CD8-positive, alpha-beta memory T cell (primary cell): Measurements from ENCODE around the gene KCNMA1. TPM values are rescaled to one million over a fixed set of nuclear protein-coding genes. Genes with fewer than 3 reads are reported as not detected.

ENCODE experiments used
- CTCF ChIA-PET: fragments of 350-600 bp; sonication (Branson Sonifier 250); formaldehyde crosslinking; loops from one replicate; lab custom pipeline; 2021; ENCODE audit warnings: antibody characterized with exemption; lab: Charles Lee
- POLR2A ChIA-PET: fragments of 350-600 bp; sonication (Branson Sonifier 250); formaldehyde crosslinking; loops from one replicate; lab custom pipeline; 2021; ENCODE audit warnings: antibody characterized with exemption; lab: Charles Lee
- DNase-seq, 5 donors: peaks; one replicate each; pipeline versions ENCODE4 v3.0.0 to v3.0.0-alpha.2; 2020 to 2022; ENCODE audit warnings: mixed read lengths in 1 of 5
- H3K27ac ChIP-seq: one replicate; pipeline ENCODE4 v1.7.0; 2013; ENCODE audit warnings: low read depth, mild to moderate bottlenecking, low read length, moderate library complexity
- H3K27me3 ChIP-seq: 2 replicates; pipeline ENCODE4 v1.7.0; 2013; ENCODE audit warnings: low read length, mild to moderate bottlenecking; ENCODE audit not compliant: insufficient read depth, poor library complexity, severe bottlenecking
- H3K36me3 ChIP-seq: 2 replicates; pipeline ENCODE4 v1.7.0; 2013; ENCODE audit warnings: mild to moderate bottlenecking, low read length, moderate library complexity; ENCODE audit not compliant: insufficient read depth
- H3K4me1 ChIP-seq: 2 replicates; pipeline ENCODE4 v1.7.0; 2013; ENCODE audit warnings: mild to moderate bottlenecking, low read length, moderate library complexity; ENCODE audit not compliant: insufficient read depth
- H3K4me3 ChIP-seq: 2 replicates; pipeline ENCODE4 v1.7.0; 2013; ENCODE audit warnings: mild to moderate bottlenecking, low read length
- H3K9me3 ChIP-seq: 2 replicates; pipeline ENCODE4 v1.7.0; 2013; ENCODE audit warnings: mild to moderate bottlenecking, low read length
- H3K27ac Mint-ChIP-seq, 8 donors: one replicate each; pipeline ENCODE4 v1.8.0; 2020 to 2021; ENCODE audit warnings: mixed read lengths in 8 of 8, mild to moderate bottlenecking in 6 of 8, inconsistent platforms in 3 of 8, moderate library complexity in 3 of 8
- H3K27me3 Mint-ChIP-seq, 2 donors: one replicate each; pipeline ENCODE4 v1.8.0; 2020 to 2021; ENCODE audit warnings: mixed read lengths in 2 of 2, mild to moderate bottlenecking in 1 of 2, moderate library complexity in 1 of 2
- H3K36me3 Mint-ChIP-seq, 3 donors: one replicate each; pipeline ENCODE4 v1.8.0; 2020 to 2021; ENCODE audit warnings: mixed read lengths in 3 of 3, inconsistent platforms in 1 of 3, mild to moderate bottlenecking in 1 of 3
- H3K4me1 Mint-ChIP-seq, 3 donors: one replicate each; pipeline ENCODE4 v1.8.0; 2020 to 2021; ENCODE audit warnings: mixed read lengths in 3 of 3, inconsistent platforms in 1 of 3, mild to moderate bottlenecking in 1 of 3
- H3K4me3 Mint-ChIP-seq, 7 donors: one replicate each; pipeline ENCODE4 v1.8.0; 2020 to 2021; ENCODE audit warnings: mixed read lengths in 7 of 7, mild to moderate bottlenecking in 6 of 7, moderate library complexity in 4 of 7, inconsistent platforms in 2 of 7
- H3K9me3 Mint-ChIP-seq, 5 donors: one replicate each; pipeline ENCODE4 v1.8.0; 2020 to 2022; ENCODE audit warnings: mixed read lengths in 5 of 5, mild to moderate bottlenecking in 3 of 5, moderate library complexity in 2 of 5, inconsistent platforms in 1 of 5
- polyA plus RNA-seq: library from polyadenylated mRNA; unstranded; fragments of 300-500 nt; fragmentation: Illumina TruSeq; gene quantifications from one replicate; pipeline ENCODE4 v1.2.3, GENCODE V29; 2021
- total RNA-seq, 2 experiments: library from RNA; stranded (reverse); gene quantifications; one replicate each; pipeline ENCODE4 v1.2.3, GENCODE V29; 2021

Gene KCNMA1
- total and polyA plus RNA-seq, 3 experiments from 2014 or later = 0.20 to 0.31 TPM; not detected in 1

DNA sequence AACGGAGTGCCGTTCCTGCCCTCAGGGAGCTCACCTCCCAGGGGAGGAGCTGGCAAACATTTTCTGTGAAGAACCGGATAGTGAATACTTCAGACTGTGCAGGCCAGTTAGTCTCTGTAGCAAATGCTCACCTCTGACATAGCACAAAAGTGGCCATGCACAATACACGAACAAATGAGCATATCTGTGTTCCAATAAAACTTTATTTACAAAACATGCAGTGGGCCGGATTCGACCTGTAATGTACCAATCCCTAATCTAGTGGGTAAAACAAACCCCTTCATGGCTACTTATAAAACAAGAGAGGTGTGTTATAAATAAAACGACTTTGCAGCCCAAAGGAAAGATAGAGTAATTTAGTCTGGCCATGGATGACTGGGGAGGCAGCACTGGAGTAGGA, 48.7 kb downstream of the KCNMA1 start:
- POLR2A ChIA-PET = no interaction called here
- H3K4me3 Mint-ChIP-seq = no peak overlapping the region

DNA sequence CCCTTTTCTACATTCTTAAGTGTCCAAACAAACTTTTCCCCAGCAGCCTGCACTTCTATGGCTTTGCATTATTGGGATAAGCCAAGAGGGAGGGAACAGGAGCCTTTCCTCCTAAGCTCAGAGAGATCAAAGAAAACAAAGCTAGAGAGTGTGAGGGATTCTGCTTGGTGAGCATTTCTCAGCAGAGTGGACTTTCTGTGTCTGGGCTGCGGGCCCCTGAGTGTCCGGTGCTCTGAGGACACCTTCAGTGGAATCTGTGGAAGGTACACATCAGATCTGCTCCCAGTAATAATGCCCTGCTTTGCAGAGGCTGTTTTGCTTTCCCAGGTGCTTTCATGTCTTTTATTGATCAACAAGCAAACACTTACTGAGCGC, 50.2 kb downstream of the KCNMA1 start:
- Histone ChIP-seq H3K4me3 (no peak overlapping the region), H3K27me3 (no peaks in the 10 kb centered on the region), H3K4me1 (no peaks in the 10 kb centered on the region), H3K27ac (no peak overlapping the region), H3K36me3 (no peaks in the 10 kb centered on the region), H3K9me3 (no peaks in the 10 kb centered on the region)
- H3K36me3 Mint-ChIP-seq = no peaks in the 10 kb centered on the region
- CTCF ChIA-PET = no interaction called here
- H3K27ac Mint-ChIP-seq = no peak overlapping the region
- H3K4me3 Mint-ChIP-seq = no peak overlapping the region
- DNase-seq = no peak
- H3K27me3 Mint-ChIP-seq = peaks cover 0 to 1% of the 10 kb centered on the region in 2 donors
- H3K4me1 Mint-ChIP-seq = peaks cover 0 to 13% (median 0%) of the 10 kb centered on the region in 3 donors
- POLR2A ChIA-PET = no interaction called here
- no peaks in the 10 kb centered on the region for H3K9me3 Mint-ChIP-seq

More for the DNA sequence above, 48.7 kb downstream of the KCNMA1 start:
- peaks cover 0 to 1% of the 10 kb centered on the region in 2 donors for H3K27me3 Mint-ChIP-seq
- H3K9me3 ChIP-seq = no peaks in the 10 kb centered on the region
- no peaks in the 10 kb centered on the region for H3K36me3 Mint-ChIP-seq
- H3K27ac ChIP-seq = no peak overlapping the region
- CTCF ChIA-PET = no interaction called here
- H3K4me1 ChIP-seq = no peaks in the 10 kb centered on the region
- no peaks in the 10 kb centered on the region for H3K36me3 ChIP-seq
- DNase-seq = no peak
- no peaks in the 10 kb centered on the region for H3K27me3 ChIP-seq
- no peak overlapping the region for H3K27ac Mint-ChIP-seq
- peaks cover 0 to 1% (median 0%) of the 10 kb centered on the region in 3 donors for H3K4me1 Mint-ChIP-seq
- H3K4me3 ChIP-seq = no peak overlapping the region
- H3K9me3 Mint-ChIP-seq = no peaks in the 10 kb centered on the region

DNA sequence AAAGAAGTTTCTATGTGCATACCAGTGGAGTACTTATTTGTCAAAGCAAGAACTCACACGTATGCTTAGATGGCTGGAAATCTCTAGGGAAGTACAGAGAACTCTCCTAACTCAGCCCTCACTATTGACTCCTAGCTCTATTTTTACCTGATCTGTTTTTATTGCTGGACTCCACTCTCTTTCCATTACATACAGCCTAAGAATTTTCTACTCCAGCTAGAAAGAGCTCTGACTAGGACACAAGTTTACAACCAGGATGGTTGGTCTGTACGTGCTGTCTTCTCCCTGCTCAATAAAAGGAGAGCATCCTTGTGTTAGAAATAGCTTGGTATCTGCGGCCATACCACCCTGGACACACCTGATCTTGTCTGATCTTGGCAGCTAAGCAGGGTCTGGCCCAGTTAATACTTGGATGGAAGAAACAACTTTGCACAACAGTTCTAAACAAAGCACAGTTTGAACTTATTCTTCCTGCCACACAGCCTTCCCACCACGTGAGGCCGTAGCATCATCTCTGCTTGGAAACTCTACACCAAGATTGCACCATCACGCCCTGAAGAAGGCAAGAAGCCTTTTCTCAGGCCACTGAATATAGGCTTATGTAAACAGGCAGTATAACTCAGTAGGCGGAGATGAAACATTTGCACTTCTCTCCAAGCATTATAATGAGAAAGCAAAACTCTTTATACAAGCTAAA, 50.7 kb downstream of the KCNMA1 start:
- no peaks in the 10 kb centered on the region for H3K9me3 Mint-ChIP-seq
- no peak overlapping the region for H3K27ac Mint-ChIP-seq
- no peaks in the 10 kb centered on the region for H3K36me3 ChIP-seq
- H3K36me3 Mint-ChIP-seq = no peaks in the 10 kb centered on the region
- no peak overlapping the region for H3K27ac ChIP-seq
- no peaks in the 10 kb centered on the region for H3K27me3 ChIP-seq
- H3K4me1 ChIP-seq = no peaks in the 10 kb centered on the region
- H3K4me3 ChIP-seq = no peak overlapping the region
- no peaks in the 10 kb centered on the region for H3K9me3 ChIP-seq
- peaks cover 0 to 13% (median 0%) of the 10 kb centered on the region in 3 donors for H3K4me1 Mint-ChIP-seq
- H3K27me3 Mint-ChIP-seq = peaks cover 0 to 1% of the 10 kb centered on the region in 2 donors
- no peak for DNase-seq
- H3K4me3 Mint-ChIP-seq = no peak overlapping the region
- ChIA-PET POLR2A (no interaction called here), CTCF (no interaction called here)

DNA sequence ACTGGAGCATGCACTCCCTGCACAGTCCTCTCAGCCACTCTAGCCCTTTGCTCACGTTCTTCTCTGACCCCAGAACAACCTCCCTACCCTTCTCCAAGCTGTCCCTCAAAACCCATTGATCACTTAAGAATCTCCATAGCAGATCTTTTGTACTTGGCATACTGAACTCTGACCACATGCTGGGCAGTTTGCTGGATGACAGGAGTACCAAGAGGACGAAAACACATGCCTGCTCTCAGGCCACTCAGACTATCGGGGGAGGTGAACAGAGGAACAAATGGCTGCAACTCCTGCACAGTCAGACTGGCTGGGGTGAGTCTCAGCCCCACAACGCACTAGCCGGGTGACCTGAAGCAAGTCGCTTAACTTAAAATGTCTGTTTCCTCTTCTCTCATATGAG, 52.7 kb downstream of the KCNMA1 start:
- Histone ChIP-seq H3K9me3 (no peaks in the 10 kb centered on the region), H3K36me3 (no peaks in the 10 kb centered on the region), H3K4me3 (no peak overlapping the region), H3K4me1 (no peaks in the 10 kb centered on the region), H3K27ac (no peak overlapping the region), H3K27me3 (no peaks in the 10 kb centered on the region)
- ChIA-PET POLR2A (no interaction called here), CTCF (no interaction called here)
- Mint-ChIP-seq H3K36me3 (no peaks in the 10 kb centered on the region), H3K4me1 (peaks cover 0 to 13% (median 0%) of the 10 kb centered on the region in 3 donors), H3K27ac (no peak overlapping the region), H3K9me3 (no peaks in the 10 kb centered on the region), H3K27me3 (peaks cover 0 to 1% of the 10 kb centered on the region in 2 donors), H3K4me3 (no peak overlapping the region)
- DNase-seq = no peak

DNA sequence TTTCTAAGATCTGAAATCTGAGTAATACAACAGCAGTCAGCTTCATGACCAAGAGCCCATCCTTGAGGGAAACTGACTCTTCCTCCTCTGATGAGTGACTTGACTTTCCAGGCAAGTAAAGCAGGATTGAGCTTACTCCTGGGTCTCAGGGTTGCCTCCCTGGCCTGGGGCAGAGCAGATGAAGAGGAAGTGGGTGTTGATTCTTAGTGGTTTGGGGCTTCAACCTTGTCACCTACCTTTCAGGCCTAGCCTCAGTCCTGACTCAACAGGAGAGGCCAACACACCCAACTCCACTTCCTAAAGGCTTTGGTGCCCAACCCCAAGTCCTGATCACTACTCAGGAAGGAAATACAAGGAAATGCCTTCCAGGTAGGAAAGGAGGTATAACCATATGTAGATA, 54.1 kb downstream of the KCNMA1 start:
- H3K9me3 ChIP-seq = no peaks in the 10 kb centered on the region
- H3K4me3 ChIP-seq = no peak overlapping the region
- no peak for DNase-seq
- no peaks in the 10 kb centered on the region for H3K27me3 Mint-ChIP-seq
- no peaks in the 10 kb centered on the region for H3K9me3 Mint-ChIP-seq
- H3K36me3 Mint-ChIP-seq = no peaks in the 10 kb centered on the region
- ChIA-PET CTCF (no interaction called here), POLR2A (no interaction called here)
- H3K27me3 ChIP-seq = no peaks in the 10 kb centered on the region
- no peak overlapping the region for H3K27ac Mint-ChIP-seq
- no peak overlapping the region for H3K4me3 Mint-ChIP-seq
- H3K27ac ChIP-seq = no peak overlapping the region
- H3K36me3 ChIP-seq = no peaks in the 10 kb centered on the region
- H3K4me1 ChIP-seq = no peaks in the 10 kb centered on the region
- H3K4me1 Mint-ChIP-seq = peaks cover 0 to 13% (median 0%) of the 10 kb centered on the region in 3 donors

DNA sequence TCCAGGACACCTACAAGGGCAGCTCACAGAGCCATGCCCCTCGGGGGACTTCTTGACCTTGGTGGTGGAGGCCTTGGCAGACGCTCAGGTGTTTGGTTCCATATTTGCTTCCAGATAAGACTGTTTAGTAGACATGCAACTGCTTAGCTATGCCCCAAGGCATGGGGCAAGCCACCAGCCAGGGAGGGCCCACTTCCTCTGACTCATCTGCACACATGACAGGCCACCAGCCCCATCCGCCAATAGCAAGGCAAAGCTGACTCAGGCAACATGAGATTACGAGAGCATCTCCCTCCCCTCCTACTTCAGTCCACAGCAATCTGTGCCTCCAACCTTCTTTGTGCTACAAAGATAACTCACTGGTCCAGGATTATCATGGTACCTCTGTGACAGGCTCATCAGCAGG, 54.9 kb downstream of the KCNMA1 start:
- no peak overlapping the region for H3K4me3 ChIP-seq
- Mint-ChIP-seq H3K4me3 (no peak overlapping the region), H3K27me3 (no peaks in the 10 kb centered on the region), H3K27ac (peak overlapping the region in 1 of 8 donors; percentile 67), H3K36me3 (no peaks in the 10 kb centered on the region), H3K4me1 (peaks cover 0 to 13% (median 0%) of the 10 kb centered on the region in 3 donors), H3K9me3 (no peaks in the 10 kb centered on the region)
- no peaks in the 10 kb centered on the region for H3K27me3 ChIP-seq
- no peak for DNase-seq
- no peaks in the 10 kb centered on the region for H3K36me3 ChIP-seq
- no peaks in the 10 kb centered on the region for H3K4me1 ChIP-seq
- CTCF ChIA-PET = no interaction called here
- H3K9me3 ChIP-seq = no peaks in the 10 kb centered on the region
- no peak overlapping the region for H3K27ac ChIP-seq
- POLR2A ChIA-PET = no interaction called here

DNA sequence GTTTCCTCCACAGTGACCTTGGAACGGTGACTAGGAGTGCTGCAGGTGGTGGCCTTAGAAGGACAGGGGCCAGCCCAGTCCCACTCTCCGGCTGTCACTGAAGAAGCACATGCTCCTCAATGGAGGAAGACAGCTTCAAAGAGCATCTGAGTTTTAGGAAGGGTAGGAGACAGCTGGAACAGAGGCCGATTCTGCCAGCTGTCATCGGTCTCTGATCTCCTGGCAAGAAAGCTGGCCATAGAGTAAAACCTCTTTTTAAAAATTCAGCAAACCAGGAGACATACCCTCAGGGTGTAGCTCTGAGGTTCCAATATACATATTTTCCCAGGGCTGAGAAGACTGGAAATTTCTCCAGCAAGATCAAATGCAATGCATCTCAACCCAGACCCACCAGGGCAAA, 55.9 kb downstream of the KCNMA1 start:
- Mint-ChIP-seq H3K4me1 (peaks cover 0 to 13% (median 0%) of the 10 kb centered on the region in 3 donors), H3K4me3 (no peak overlapping the region), H3K27me3 (no peaks in the 10 kb centered on the region), H3K9me3 (no peaks in the 10 kb centered on the region), H3K36me3 (no peaks in the 10 kb centered on the region), H3K27ac (no peak overlapping the region)
- Histone ChIP-seq H3K36me3 (no peaks in the 10 kb centered on the region), H3K4me3 (no peak overlapping the region), H3K4me1 (no peaks in the 10 kb centered on the region), H3K9me3 (no peaks in the 10 kb centered on the region), H3K27ac (no peak overlapping the region), H3K27me3 (no peaks in the 10 kb centered on the region)
- ChIA-PET CTCF (no interaction called here), POLR2A (no interaction called here)
- DNase-seq = no peak

DNA sequence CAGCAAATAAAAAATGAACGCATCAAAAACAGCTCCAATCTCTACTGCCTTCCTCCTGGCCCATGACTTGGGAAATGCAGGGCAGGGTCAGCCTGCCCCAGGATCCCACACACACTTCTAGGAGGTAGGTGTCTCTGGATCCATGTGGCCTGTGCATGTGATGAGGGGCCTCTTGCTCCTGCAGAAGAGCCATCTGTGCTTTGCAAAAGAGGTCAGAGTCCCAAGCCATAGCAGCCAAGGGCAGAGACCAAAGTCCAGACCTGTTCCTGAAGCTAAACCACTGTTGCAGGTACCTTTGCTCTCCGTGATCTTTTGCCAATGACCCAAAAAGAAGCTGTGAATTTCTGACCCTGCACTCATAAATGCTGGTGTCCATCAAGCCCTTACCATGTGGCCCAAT, 57.1 kb downstream of the KCNMA1 start:
- Histone ChIP-seq H3K4me3 (no peak overlapping the region), H3K36me3 (no peaks in the 10 kb centered on the region), H3K27me3 (no peaks in the 10 kb centered on the region), H3K27ac (no peak overlapping the region), H3K4me1 (no peaks in the 10 kb centered on the region), H3K9me3 (no peaks in the 10 kb centered on the region)
- Mint-ChIP-seq H3K4me3 (no peak overlapping the region), H3K36me3 (no peaks in the 10 kb centered on the region), H3K27me3 (peaks cover 0 to 4% of the 10 kb centered on the region in 2 donors), H3K27ac (no peak overlapping the region), H3K9me3 (no peaks in the 10 kb centered on the region), H3K4me1 (peaks cover 0 to 13% (median 0%) of the 10 kb centered on the region in 3 donors)
- ChIA-PET POLR2A (interaction anchor here (0.7 kb wide), 1 partner anchor 693 kb away, joined by 5 read pairs; no protein-coding TSS in a partner anchor), CTCF (no interaction called here)
- DNase-seq = no peak
